Rectal smooth muscle tissue (tissue), 1 donor: ENCODE results near the gene SCOC.
"Not testable (repeated sequence)": the region's sequence is repeated elsewhere in the genome, so short reads cannot be mapped to it uniquely, and the experiment has no call there.

Experiments
- H3K27ac ChIP-seq: one replicate; pipeline ENCODE4 v1.7.0; 2013; ENCODE audit warnings: low read depth, low read length, inconsistent platforms
- H3K27me3 ChIP-seq: one replicate; pipeline ENCODE4 v1.7.0; 2013; ENCODE audit warnings: low read length; ENCODE audit not compliant: control insufficient read depth, insufficient read depth
- H3K36me3 ChIP-seq: one replicate; pipeline ENCODE4 v1.7.0; 2013; ENCODE audit warnings: low read length; ENCODE audit not compliant: control insufficient read depth, insufficient read depth
- H3K4me1 ChIP-seq: one replicate; pipeline ENCODE4 v1.7.0; 2013; ENCODE audit warnings: low read length; ENCODE audit not compliant: control insufficient read depth, insufficient read depth
- H3K4me3 ChIP-seq: one replicate; pipeline ENCODE4 v1.7.0; 2013; ENCODE audit warnings: low read length
- H3K9ac ChIP-seq: one replicate; pipeline ENCODE4 v1.7.0; 2013; ENCODE audit warnings: low read length

Gene SCOC

DNA sequence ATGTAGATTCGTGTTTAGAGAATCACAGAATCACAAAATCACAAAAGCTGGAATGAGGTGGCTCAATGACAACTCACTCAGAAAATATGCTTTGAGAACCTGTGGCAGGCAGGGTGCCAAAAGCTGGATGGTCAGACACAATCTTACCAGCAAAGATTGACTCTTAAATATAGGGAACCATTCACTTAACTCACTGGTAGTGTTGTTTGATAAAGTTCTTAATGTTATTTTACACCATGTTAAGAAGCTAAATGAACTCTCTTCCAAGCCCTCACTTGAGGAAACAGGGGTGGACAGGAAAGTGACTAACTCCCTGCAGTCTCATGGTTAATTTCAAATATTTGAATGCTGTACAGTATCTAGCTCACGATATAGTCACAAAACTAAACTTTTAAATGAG, 5.7 kb upstream of the SCOC start:
- H3K4me1 ChIP-seq = no peaks in the 10 kb centered on the region
- H3K27ac ChIP-seq = no peak overlapping the region
- no peaks in the 10 kb centered on the region for H3K27me3 ChIP-seq
- no peak overlapping the region for H3K4me3 ChIP-seq
- H3K9ac ChIP-seq = no peak overlapping the region
- H3K36me3 ChIP-seq = no peaks in the 10 kb centered on the region

GRCh38 chr4:140368686-140369085, 4.8 kb upstream of the SCOC start:
- Histone ChIP-seq H3K4me3 (no peak overlapping the region), H3K27me3 (no peaks in the 10 kb centered on the region), H3K4me1 (no peaks in the 10 kb centered on the region), H3K36me3 (no peaks in the 10 kb centered on the region), H3K27ac (no peak overlapping the region), H3K9ac (no peak overlapping the region)

DNA sequence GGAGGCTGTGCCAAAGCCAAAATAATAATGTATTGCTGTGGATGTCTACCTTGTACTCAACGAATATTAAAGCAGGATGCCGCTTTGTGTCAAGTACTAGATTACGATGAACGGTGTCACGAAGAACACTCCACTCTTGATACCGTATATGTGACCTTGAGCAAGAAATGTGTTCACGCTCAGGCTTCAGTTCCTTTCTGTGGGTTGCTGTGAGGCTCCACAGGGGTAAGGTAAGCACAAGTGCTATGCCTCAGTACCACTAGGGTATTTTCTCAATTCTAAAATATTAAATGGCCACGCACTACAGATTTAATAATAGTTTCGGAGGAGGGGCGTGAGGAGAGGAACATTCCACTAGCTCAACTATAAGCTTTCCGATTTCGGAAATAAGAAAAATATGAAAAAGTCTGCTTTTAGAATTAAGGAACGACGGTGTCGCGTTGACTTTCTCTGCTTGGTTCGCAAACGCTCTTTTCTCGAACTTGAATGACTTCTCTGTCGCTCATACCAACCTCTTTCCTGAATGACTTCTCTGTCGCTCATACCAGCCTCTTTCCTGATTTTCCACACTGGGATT, 607 bp upstream of the SCOC start:
- Histone ChIP-seq H3K27ac (peak overlapping the region; percentile 76), H3K27me3 (no peaks in the 10 kb centered on the region), H3K4me1 (peaks cover 9% of the 10 kb centered on the region), H3K36me3 (no peaks in the 10 kb centered on the region), H3K9ac (peak overlapping the region; percentile 56), H3K4me3 (peak overlapping the region; percentile 88)

DNA sequence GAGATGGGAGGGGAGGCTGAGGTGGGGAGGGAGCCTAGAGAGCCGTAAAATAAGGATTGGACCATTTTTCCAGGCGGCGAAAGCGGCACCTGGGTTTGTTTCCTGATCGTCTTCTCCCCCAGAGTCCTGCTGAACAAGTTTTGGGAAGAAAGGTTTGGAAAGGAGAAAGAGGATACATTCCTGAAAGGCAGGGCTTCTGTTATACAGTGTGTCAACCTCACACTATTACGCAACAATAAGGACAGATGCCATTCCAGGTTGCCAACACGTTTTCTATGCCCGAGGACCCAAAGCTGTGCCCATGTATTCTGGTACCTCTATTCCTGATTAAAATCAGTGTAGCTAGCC, 658 bp downstream of the SCOC start:
- Histone ChIP-seq H3K9ac (peak overlapping the region; percentile 39), H3K4me1 (peaks cover 9% of the 10 kb centered on the region), H3K27ac (peak overlapping the region; percentile 88), H3K27me3 (no peaks in the 10 kb centered on the region), H3K4me3 (peak overlapping the region; percentile 88), H3K36me3 (no peaks in the 10 kb centered on the region)

DNA sequence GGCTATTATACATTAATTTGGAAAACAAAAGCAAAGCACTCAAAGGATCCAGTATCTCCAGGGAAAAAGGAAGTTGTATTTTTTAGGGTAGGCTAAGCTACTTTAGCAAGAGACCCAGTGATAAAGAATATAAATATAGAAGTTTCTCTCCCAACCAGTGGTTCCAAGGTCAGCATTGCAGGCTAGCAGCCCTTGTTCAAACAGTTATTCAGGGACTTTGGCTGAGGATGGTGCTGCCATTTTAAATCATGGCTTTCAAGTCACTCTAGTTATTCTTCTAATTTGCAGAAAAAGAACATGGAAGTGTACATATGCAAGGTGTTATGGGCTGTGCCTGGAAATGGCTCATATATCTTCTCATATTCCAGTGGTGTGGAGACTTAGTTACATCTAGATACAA, 9.3 kb downstream of the SCOC start:
- no peaks in the 10 kb centered on the region for H3K27me3 ChIP-seq
- no peaks in the 10 kb centered on the region for H3K4me1 ChIP-seq
- no peaks in the 10 kb centered on the region for H3K36me3 ChIP-seq
- no peak overlapping the region for H3K9ac ChIP-seq
- no peak overlapping the region for H3K4me3 ChIP-seq
- H3K27ac ChIP-seq = no peak overlapping the region

DNA sequence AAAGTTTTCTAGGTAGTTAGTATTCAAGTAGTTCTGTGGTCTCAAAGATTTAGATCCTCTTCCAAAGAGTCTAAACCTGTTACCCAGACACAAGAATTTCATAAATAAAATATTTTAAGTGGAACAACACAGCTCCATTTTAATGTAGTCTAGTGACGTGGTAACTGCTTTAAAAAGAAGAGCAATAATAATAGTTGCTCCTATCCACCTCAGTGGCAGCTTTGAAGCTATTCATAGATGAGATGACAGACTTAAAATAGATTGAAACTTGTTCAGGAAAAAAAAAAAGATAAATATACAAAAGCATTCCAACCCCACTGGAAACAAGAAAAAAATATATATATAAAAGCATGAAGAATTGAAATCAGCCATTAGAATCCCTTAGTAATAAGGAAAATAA, 14.6 kb downstream of the SCOC start:
- Histone ChIP-seq H3K9ac (no peak overlapping the region), H3K4me1 (no peaks in the 10 kb centered on the region), H3K27me3 (no peaks in the 10 kb centered on the region), H3K4me3 (no peak overlapping the region), H3K36me3 (no peaks in the 10 kb centered on the region), H3K27ac (no peak overlapping the region)

- Histone ChIP-seq H3K4me1 (no peaks in the 10 kb centered on the region), H3K36me3 (no peaks in the 10 kb centered on the region), H3K27me3 (no peaks in the 10 kb centered on the region), H3K27ac (no peak overlapping the region), H3K4me3 (no peak overlapping the region), H3K9ac (no peak overlapping the region)
Observed at GRCh38 chr4:140395668-140396067, 22.2 kb downstream of the SCOC start.

GRCh38 chr4:140400111-140400510, 26.7 kb downstream of the SCOC start:
- no peaks in the 10 kb centered on the region for H3K36me3 ChIP-seq
- no peak overlapping the region for H3K4me3 ChIP-seq
- no peaks in the 10 kb centered on the region for H3K4me1 ChIP-seq
- H3K27ac ChIP-seq = no peak overlapping the region
- H3K9ac ChIP-seq = no peak overlapping the region
- no peaks in the 10 kb centered on the region for H3K27me3 ChIP-seq

DNA sequence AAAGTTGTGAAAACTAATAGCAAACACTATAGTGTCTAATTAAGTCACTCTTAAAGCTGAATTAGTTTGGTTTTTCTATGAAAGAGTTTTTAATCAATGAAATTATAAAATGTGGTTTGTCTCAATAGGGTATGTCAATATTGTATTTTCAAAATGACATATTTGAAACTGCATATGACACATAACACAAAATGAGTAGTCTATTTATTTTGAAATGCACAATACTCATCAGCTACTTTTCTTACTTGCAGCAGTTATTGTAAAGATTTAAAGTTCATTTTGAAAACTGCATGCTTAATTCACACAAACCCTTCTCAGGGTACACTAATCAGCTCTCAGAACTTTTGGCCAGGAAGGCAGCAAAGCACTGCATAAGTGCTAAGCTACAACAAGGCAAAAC, 32.8 kb downstream of the SCOC start:
- H3K4me1 ChIP-seq = no peaks in the 10 kb centered on the region
- no peaks in the 10 kb centered on the region for H3K36me3 ChIP-seq
- no peaks in the 10 kb centered on the region for H3K27me3 ChIP-seq
- no peak overlapping the region for H3K9ac ChIP-seq
- H3K4me3 ChIP-seq = no peak overlapping the region
- no peak overlapping the region for H3K27ac ChIP-seq

DNA sequence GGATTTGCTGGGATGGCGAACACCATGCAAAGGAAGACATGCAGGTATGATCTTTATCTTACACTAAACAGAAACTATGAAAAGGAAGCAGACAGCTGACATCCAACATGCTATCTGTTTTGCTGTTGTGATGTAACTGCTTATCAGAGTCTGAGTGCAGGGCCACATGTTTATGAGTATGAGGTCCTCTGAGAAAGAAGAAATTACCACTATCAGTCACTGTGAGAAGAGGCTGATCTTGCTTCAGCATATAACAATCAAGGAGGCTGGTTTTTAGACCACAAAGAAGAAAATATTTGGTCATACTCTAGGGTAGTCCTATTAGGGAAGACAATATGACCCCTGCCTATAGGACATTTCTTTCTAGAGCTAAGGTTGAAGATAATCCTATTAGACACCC, 35.5 kb downstream of the SCOC start:
- Histone ChIP-seq H3K9ac (no peak overlapping the region), H3K36me3 (no peaks in the 10 kb centered on the region), H3K4me3 (no peak overlapping the region), H3K4me1 (no peaks in the 10 kb centered on the region), H3K27ac (no peak overlapping the region), H3K27me3 (no peaks in the 10 kb centered on the region)

- H3K4me1 ChIP-seq, H3K9ac ChIP-seq, H3K4me3 ChIP-seq, H3K27ac ChIP-seq, H3K27me3 ChIP-seq, H3K36me3 ChIP-seq: not testable (repeated sequence)
Observed at GRCh38 chr4:140413130-140413969, 39.9 kb downstream of the SCOC start.

DNA sequence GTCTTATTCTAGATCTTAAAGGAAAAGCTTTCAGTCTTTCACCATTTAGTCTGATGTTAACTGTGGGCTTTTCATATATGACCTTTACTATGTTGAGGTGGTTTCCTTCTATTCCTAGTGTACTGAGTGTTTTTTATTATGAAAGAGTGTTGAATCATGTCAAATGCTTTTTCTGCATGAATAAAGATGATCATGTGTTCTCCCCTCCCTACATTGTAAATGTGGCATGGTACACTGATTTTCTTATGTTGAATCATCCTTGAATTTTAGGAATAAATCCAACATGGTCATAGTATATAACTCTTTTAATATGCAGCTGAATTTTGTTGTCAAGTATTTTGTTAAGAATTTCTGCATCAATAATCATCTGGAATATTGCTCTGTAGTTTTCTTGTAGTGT, 49.7 kb downstream of the SCOC start:
- Histone ChIP-seq H3K27me3 (no peaks in the 10 kb centered on the region), H3K27ac (no peak overlapping the region), H3K36me3 (no peaks in the 10 kb centered on the region), H3K9ac (no peak overlapping the region), H3K4me3 (no peak overlapping the region), H3K4me1 (peaks cover 3% of the 10 kb centered on the region)

DNA sequence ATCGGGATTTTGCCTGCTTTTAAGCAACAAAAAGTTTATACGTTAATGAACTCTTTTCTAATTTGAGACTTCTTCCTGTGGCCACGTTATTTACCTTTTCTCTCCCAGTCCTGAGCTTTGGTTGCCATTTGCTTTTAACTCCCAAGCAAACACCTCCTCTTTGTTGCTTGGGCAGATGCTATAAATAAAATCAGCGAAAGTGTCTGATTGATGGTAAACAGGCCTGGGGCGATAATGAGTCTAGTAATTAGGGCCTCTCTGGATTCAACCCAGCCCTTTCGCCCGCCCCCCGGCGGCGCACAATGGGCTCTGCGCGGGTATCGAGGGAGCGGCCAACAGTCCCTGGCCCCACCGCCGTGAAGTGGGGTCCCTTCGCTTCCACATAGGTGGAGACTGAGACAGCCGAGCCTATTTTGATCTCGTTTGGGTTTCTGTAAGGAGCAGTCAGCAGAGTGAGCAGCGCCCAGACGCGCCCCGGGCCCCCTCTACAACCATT, 53.2 kb downstream of the SCOC start:
- H3K27me3 ChIP-seq = no peaks in the 10 kb centered on the region
- H3K4me3 ChIP-seq = peak overlapping the region; percentile 80
- peaks cover 3% of the 10 kb centered on the region for H3K4me1 ChIP-seq
- no peak overlapping the region for H3K27ac ChIP-seq
- H3K36me3 ChIP-seq = no peaks in the 10 kb centered on the region
- H3K9ac ChIP-seq = no peak overlapping the region
